Mesodermal cell (in vitro differentiated cells): ENCODE measurements around the gene FFAR4.

Experiments used
- H3K27ac ChIP-seq: 2 replicates; pipeline ENCODE4 v1.7.0; 2013; ENCODE audit warnings: mild to moderate bottlenecking, low read depth, low read length, moderate library complexity; ENCODE audit not compliant: severe bottlenecking
- H3K36me3 ChIP-seq: 2 replicates; pipeline ENCODE4 v1.7.1; 2013; ENCODE audit warnings: mild to moderate bottlenecking, low read length, moderate library complexity; ENCODE audit not compliant: control insufficient read depth, insufficient read depth
- H3K4me1 ChIP-seq: one replicate; pipeline ENCODE4 v1.7.1; 2013; ENCODE audit warnings: mild to moderate bottlenecking, low read length; ENCODE audit not compliant: insufficient read depth, control insufficient read depth, poor library complexity, severe bottlenecking
- H3K4me3 ChIP-seq: 2 replicates; pipeline ENCODE4 v1.7.0; 2013; ENCODE audit warnings: low read length, control low read depth, mild to moderate bottlenecking; ENCODE audit not compliant: insufficient read depth, poor library complexity, severe bottlenecking; ENCODE audit errors: extremely low read depth
- H3K9me3 ChIP-seq: 2 replicates; pipeline ENCODE4 v1.7.1; 2013; ENCODE audit warnings: mild to moderate bottlenecking, low read length, moderate library complexity; ENCODE audit not compliant: control insufficient read depth
- WGBS, 2 experiments: methylation state at CpG; one replicate each; pipeline ENCODE4 v1.1.5; 2013; ENCODE audit warnings: missing lambda C conversion rate in 2 of 2; ENCODE audit not compliant: insufficient coverage in 2 of 2; 5-methylcytosine and 5-hydroxymethylcytosine counted together

Gene FFAR4

DNA sequence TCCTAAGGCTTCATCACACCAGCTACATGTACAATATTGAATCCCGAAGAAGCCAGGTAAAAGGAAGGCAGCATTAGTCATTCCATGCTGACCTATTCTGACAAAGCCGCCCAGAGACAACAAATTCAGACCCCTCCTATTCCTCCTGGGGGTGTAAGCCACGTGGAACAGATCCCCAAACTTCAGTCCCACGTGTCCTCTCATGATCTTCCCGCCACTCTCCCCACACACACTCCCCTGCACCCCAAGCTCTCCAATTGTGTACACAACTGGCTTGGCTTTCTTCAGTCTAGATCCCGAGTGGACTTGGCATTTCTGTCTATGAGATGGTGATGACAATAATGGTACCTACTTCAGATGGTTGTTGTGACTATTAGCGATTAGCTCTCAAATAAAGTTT lies 54.5 kb downstream of the FFAR4 start:
- WGBS, 2 experiments, result 84 to 85% methylated on average over 4 to 6 of the region's 7 CpGs
- Histone ChIP-seq H3K9me3 (no peaks in the 10 kb centered on the region), H3K4me1 (no peaks in the 10 kb centered on the region), H3K36me3 (no peaks in the 10 kb centered on the region), H3K4me3 (no peak overlapping the region), H3K27ac (no peak overlapping the region)

- no peak overlapping the region for H3K4me3 ChIP-seq
- H3K36me3 ChIP-seq, result no peaks in the 10 kb centered on the region
- H3K27ac ChIP-seq, result no peak overlapping the region
- WGBS, 2 experiments, result 83 to 88% methylated on average over 1 of the region's 1 CpG
- no peaks in the 10 kb centered on the region for H3K9me3 ChIP-seq
- H3K4me1 ChIP-seq, result no peaks in the 10 kb centered on the region
Observed at GRCh38 chr10:93622942-93623341, 56.5 kb downstream of the FFAR4 start.

- Histone ChIP-seq H3K27ac (no peak overlapping the region), H3K4me1 (no peaks in the 10 kb centered on the region), H3K9me3 (no peaks in the 10 kb centered on the region), H3K36me3 (no peaks in the 10 kb centered on the region), H3K4me3 (no peak overlapping the region)
- WGBS, 2 experiments, result 91 to 95% methylated on average over 3 of the region's 4 CpGs
Observed at GRCh38 chr10:93628858-93629257, 62.4 kb downstream of the FFAR4 start.

- Histone ChIP-seq H3K27ac (no peak overlapping the region), H3K9me3 (no peaks in the 10 kb centered on the region), H3K4me3 (no peak overlapping the region), H3K36me3 (no peaks in the 10 kb centered on the region), H3K4me1 (no peaks in the 10 kb centered on the region)
- WGBS, 2 experiments, result 33 to 64% methylated on average over 2 to 7 of the region's 7 CpGs
Observed at GRCh38 chr10:93629647-93630305, 63.3 kb downstream of the FFAR4 start.

DNA sequence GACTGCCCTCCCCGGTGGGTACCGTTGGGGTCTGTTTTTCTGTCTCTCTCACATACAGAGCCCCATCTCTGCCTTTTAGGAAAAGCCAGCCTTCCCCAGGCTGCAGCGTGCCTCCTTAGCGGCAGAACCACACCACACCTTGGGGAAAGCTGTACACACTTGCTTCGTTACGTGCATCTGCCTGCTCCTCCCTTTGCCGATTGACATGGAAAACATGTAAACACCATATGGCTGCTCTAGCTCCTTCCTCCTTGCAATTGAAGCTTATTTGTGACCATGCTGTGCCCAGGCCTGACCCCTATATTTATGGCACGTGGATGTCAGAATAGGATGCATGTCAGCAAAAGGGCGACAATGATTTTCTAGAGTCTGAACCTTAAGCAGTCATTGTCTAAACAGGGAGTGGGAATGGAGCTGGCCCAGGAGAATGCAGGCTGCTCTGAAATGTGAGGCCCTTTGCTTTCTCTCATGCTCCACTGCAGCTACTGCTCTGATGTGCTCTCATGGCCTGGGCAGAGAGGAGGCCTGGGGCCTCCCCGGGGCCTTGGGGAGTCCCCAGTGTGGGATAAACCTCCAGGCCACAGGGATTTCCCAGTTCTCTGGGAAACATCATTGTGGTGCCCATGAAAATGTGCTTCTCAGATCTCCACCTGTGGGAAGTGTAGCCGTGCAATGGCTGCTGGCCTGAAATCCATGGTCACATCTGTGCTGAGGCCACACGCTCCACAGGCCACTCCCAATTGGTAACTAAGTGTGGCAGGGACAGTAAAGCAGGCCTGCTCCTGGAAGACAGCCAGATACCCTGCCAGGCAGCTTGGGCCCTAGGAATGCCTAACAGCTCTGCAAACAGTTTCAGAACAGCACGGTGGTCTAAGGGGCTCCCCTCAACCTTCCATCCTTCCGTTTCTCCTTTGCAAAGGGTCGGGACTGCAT lies 64.4 kb downstream of the FFAR4 start:
- no peaks in the 10 kb centered on the region for H3K9me3 ChIP-seq
- no peak overlapping the region for H3K27ac ChIP-seq
- no peaks in the 10 kb centered on the region for H3K36me3 ChIP-seq
- 82 to 94% methylated on average over 12 to 15 of the region's 15 CpGs for WGBS, 2 experiments
- no peak overlapping the region for H3K4me3 ChIP-seq
- H3K4me1 ChIP-seq, result no peaks in the 10 kb centered on the region
